ENCODE measurements around the gene RAB35.

- no peak for TF ChIP-seq CTCF (IDR thresholded peaks at IDR 0.05)
- TF ChIP-seq POLR2A (IDR thresholded peaks at IDR 0.05): no peak
These were observed 39.3 kb downstream of the RAB35 start for GRCh38 chr12:120077260-120077659.
